Dermis blood vessel endothelial cell (primary cell): ENCODE data around the gene ARL2. TPM values are rescaled to one million over a fixed set of nuclear protein-coding genes. Genes with fewer than 3 reads are reported as not detected.
"Not testable (repeated sequence)": the region's sequence is repeated elsewhere in the genome, so short reads cannot be mapped to it uniquely, and the experiment has no call there.

Source experiments
- DNase-seq: peaks from one replicate; pipeline ENCODE4 v3.0.0; 2010
- total RNA-seq: library from RNA; depleted of rRNA; stranded (reverse); fragments of >200 nt; gene quantifications from 2 replicates; pipeline ENCODE4 v1.2.3, GENCODE V29; 2014

The ARL2 gene
- total RNA-seq, 1 donor from 2014 or later: 145 TPM

GRCh38 chr11:65008873-65009272 lies 5.1 kb upstream of the ARL2 start:
- no peak for DNase-seq

GRCh38 chr11:65013130-65013887 lies 651 bp upstream of the ARL2 start:
- DNase-seq: peak; percentile 90

DNA sequence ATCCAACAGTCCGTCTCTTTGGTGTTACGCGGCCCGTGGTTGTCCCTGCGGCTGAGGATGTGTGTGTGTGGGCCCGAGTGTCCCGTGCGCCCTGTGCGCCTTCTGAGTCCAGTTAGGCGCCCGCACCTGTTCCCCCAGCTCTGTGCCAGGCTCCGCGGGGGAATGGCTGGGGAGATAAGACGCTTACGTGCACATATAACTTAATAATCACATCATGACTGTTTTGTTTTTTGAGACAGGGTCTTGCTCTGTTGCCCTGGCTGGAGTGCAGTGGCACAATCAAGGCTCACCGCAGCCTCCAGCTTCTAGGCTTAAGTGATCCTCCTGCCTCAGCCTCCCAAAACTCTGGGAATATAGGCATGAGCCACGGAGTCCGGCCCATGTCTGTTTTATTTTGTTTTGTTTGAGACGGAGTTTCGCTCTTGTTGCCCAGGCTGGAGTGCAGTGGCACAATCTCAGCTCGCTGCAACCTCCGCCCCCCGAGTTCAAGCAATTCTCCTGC lies 817 bp downstream of the ARL2 start:
- no peak for DNase-seq

DNA sequence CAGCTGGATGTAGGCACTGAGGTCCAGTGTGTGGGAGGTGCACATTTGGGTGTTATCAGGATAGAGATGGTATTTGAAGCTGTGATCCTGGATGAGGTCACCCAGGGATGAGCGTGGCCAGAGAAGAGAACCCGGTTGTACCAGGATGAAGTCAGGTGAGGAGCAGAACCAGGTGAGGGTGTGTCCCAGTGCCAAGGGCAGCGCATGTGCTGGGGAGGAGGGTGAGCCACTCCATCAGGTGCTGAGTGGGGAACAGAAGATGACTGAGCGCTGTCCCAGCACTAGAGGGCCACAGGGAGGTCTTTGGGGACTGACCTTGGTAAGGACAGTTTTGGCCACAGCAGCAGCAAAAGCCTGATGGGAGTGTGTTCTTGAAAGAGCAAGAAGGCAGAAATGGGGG lies 2.7 kb downstream of the ARL2 start:
- DNase-seq: no peak

DNA sequence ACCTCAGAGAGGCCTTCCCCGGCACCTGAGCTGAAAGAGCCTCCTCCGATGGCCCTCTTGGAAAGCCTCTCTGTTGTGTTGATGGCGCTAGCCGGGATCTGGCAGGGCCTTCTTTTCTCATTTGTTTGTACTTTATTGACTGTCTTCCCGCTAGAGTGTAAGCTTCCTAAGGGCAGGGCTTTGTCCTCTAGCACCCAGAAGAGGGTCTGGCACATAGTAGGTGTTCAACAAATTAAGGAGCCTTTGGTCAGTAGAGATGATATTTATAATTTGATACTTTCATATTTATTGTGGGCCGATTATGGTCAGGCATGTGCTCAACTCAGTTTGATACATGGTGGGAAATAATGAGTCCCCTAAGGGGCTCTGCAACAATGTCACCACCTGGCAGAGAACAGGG lies 4.0 kb downstream of the ARL2 start:
- no peak for DNase-seq

DNA sequence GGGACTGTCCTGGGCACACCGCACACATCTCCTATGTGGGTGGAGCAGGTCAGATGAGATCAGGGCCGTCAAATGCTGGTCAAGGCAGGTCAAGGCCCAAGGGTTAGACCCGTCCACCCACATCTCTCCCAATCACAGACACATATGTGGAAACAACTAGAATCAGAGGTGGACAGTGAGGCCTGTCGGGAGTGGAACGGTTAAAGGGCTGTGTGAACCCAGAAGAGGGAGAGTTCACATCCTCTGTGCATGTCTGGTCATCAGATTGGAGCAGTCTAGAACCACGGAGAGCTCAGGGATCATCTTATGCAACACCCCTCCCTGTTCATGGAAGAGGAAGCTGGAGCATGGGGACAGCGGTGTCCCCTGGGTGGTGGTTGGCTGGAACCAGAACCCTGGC lies 5.9 kb downstream of the ARL2 start:
- DNase-seq: no peak

GRCh38 chr11:65021003-65021402 lies 7.0 kb downstream of the ARL2 start:
- DNase-seq: no peak

DNA sequence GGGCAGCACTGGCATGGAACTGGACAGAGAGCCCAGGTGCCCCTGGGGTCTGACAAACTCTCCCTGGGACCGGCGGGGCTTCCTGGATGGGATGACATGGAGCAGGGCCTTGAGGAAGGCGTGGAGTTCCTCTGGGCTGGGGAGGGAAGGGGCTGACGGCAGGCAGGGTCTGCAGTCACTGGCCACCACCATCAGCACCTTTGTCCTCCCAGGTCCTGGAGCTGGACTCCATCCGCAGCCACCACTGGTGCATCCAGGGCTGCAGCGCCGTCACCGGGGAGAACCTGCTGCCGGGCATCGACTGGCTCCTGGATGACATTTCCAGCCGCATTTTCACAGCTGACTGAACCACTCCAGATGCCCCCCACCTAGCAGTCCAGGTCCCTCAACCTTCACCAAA lies 7.5 kb downstream of the ARL2 start:
- DNase-seq: no peak

- DNase-seq: not testable (repeated sequence)
Observed at GRCh38 chr11:65023502-65023901, 9.5 kb downstream of the ARL2 start.

GRCh38 chr11:65026810-65027209 lies 12.8 kb downstream of the ARL2 start:
- DNase-seq: no peak

GRCh38 chr11:65027213-65028067 lies 13.5 kb downstream of the ARL2 start, which contains the start of gene SNX15:
TSS of gene SNX15 (plus strand) at chr11:65027439. CDS start at chr11:65027538, 99 bp downstream.
- DNase-seq: peak; percentile 97

GRCh38 chr11:65032216-65032615 lies 18.3 kb downstream of the ARL2 start:
- no peak for DNase-seq

DNA sequence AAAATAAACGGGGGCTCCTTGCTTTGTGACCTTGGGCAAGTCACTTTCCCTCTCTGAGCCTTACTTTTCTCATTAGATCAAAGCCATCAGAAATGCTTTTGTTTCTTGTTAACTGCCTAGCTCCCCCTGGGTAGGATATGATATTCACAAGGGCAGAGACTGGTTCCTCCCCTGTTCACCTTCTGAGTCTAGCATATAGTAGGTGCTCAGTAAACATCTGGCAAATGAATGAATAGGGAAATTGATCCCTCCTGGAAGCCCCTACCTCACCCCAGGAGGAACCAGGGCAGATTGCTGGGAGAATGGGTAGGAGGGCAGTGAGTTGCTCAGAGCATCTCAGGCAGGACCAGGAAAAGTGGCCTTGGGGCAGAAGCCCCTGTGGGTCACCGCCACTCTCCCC lies 20.5 kb downstream of the ARL2 start:
- DNase-seq: no peak

DNA sequence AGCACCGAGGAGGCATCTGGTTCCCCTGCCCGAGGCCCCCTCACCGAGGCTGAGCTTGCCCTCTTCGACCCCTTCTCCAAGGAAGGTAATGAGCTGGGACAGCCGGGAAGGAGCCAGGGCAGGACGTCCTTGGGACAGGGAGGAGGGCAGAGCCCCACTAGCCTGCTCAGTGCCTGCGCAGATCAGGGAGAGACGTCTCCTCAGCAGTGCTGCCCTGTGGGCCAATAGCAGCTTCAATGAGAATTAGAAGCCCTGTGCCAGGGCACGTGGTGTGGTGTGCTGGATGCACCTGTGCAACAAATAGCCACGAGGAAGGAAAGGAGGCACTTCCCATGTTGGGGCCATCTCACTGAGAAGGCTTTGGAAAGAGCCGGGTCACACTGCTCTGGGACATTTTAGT lies 21.6 kb downstream of the ARL2 start:
- no peak for DNase-seq

DNA sequence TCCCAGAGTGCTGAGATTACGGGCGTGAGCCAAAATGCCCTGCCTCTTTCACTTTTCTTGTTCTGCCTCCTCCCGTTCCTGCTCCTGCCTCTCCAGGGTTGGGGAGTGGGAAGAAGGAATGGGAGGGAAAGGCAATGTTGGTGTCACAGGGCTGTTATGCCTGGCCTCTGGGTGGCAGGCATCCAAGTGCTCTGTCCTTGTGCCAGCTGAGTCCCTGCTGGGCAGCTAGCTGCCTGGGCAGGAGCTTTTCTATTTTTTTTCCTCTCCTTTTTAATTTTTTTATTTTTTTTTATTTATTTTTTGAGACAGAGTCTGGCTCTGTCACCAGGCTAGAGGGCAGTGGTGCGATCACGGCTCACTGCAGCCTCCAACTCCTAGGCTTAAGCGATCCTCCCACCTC lies 23.0 kb downstream of the ARL2 start:
- DNase-seq: no peak

DNA sequence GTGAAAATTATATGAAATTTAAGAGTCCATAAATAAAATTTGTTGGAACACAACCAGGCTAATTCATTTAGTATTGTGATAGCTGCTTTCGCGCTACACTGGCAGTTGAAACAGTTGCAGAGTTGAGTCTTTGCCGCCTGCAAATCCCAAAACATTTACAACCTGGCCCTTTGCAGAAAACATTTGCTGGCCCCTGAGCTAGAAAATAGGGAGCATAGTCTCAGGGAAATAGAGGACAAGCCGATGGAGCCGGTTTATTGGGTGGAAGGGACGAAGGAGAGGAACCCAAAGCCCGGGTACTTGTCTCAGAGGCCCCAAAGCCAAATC lies 26.5 kb downstream of the ARL2 start:
- DNase-seq: no peak

- peak; percentile 90 for DNase-seq
Observed at GRCh38 chr11:65040847-65041622, 27.1 kb downstream of the ARL2 start, which contains the start of gene SAC3D1. TSS of gene SAC3D1 (plus strand) at chr11:65041210. CDS start at chr11:65041293, 83 bp downstream.

- DNase-seq: no peak
Observed at GRCh38 chr11:65042891-65043290, 28.9 kb downstream of the ARL2 start.

DNA sequence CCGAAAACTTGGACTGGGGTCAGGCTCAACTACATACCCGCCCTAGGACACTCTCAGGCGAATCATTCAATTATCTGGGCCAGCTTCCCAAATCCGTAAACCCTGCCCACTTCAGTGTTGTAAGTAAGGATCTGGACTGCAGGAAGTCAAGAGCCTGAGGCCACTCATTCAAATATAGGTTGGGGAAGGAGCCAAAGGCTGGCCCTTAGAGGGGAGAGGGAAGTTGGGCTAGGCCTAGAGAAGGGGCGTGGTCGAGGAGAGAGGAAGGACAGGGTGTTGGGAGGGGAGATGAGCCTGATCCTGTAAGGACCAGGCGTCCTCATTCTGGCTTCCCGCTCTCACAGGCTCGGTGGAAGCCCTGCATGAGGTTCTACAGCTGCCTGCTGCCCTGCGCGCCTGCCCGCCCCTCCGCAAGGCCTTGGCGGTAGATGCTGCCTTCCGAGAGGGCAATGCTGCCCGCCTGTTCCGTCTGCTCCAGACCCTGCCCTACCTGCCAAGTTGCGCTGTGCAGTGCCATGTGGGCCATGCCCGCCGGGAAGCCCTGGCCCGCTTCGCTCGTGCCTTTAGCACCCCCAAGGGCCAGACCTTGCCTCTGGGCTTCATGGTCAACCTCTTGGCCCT lies 30.0 kb downstream of the ARL2 start:
- DNase-seq: no peak

- no peak for DNase-seq
Observed at GRCh38 chr11:65045061-65045460, 31.1 kb downstream of the ARL2 start.

DNA sequence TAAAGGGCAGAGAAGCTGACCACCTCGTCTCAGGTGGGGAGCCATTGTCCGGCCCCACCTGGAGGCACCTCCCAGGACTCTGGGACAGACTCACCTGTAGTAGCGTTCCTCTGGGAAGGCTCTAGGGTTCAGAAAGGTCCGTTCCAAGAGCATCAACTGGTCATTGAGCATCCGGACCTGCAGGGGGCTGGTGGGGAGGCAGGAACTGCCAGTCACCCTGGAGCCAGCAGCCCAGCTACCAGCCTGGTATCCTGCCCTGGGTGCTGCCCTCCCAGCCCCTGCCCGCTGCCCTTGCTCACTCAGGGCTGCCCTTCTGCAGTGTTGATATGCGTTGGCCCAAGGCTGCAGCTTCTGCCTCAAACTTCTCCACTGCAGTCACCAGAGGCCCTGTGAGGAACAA lies 31.8 kb downstream of the ARL2 start:
- DNase-seq: no peak
